Endometrial microvascular endothelial cells (primary cell): ENCODE results near the gene LHFPL3. TPM values are rescaled to one million over a fixed set of nuclear protein-coding genes. Genes with fewer than 3 reads are reported as not detected.

Experiments used
- in situ Hi-C: cut with HindIII; loops from 2 replicates; pipeline ENCODE4 v1.10.0; 2017; ENCODE audit warnings: low sequenced_read_pairs, low pct_unique_long_range_greater_than_20kb; ENCODE audit errors: inconsistent ontology term
- total RNA-seq: library from RNA; depleted of rRNA; stranded (reverse); fragments of >200 nt; gene quantifications from one replicate; pipeline ENCODE4 v1.2.3, GENCODE V29; 2015; ENCODE audit errors: inconsistent ontology term

Gene LHFPL3
- total RNA-seq, 1 donor from 2014 or later, result not detected

DNA sequence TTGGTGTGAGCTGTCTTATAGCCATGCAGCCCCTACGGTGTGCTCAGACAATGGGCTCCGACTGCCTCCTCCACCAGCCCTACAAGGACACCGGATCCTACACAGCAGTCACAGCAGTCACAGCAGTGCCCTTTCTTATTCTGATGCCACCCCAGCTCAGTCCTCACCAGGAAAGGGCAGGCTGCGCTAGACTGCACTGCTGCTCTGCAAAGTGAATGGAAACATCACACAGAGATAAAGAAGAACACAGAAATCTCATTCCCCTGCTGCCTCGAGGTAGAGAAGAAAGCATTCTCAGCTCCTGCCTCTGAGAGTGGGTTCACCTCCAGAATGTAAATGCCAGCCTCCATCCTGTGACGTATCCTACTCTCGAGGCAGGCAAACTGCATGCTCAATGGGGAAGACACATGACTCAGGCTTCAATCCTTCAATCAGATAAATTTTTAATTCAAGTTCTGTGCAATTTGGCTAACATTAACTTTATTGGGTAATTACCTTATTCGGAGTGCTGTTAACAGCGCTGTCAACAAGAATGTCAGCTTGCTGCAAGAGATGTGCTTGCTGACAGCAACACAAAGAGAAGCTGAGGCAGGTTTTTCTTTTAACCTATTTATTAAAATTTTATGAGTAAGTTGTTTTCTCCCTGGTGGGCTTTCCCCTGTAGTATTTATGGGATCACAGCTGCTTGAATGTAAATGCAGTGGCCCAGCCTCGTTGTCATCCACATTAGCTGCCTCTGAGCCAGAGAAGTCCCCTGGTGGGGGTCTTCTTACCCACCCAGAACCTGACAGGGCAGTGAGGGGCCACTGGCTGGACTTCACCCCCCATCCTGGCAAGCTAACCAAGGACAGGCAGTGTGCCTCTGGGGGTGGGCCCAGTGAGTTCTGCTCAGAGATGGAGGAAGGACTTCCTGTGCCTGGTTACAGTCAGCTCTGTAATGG is 444.3 kb downstream of the LHFPL3 start:
- in situ Hi-C loops, result no loop called here

DNA sequence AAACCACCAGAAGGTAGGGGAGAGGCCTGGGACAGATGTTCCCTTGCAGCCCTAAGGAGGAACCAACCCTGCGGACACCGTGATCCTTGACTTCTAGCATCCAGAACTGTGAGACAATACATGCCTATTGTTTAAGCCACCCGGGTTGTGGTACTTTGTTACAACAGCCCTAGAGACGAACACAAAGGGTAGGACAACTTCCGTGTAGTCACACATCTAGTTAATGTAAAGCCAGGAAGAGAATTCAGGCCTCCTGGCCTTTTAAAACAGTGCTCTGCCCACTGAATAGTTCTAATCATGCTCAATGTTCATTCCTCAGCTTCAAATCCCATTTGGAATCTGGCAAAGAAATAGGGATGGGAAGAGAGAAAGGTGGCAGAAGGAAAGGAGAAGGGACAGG is 445.4 kb downstream of the LHFPL3 start:
- in situ Hi-C loops, result no loop called here

DNA sequence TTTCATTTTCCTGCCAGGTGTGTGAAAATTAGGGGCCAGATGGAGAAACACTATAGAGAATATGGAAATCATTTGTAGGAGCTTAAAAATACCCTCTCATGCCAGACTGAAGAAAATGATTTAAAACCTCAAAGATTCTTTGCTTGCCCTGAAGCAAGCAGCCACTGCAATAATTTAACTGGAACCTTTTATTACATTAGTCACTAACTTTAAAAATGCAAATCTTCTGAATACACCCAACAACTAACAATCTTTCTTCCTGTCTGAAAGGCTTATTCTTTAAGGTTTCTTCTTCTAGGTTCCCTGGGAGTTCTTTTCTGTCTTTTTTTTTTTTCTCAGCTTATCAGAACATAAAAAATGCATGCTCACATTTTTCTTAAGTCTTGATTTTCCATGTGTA is 447.1 kb downstream of the LHFPL3 start:
- in situ Hi-C loops, result no loop called here

DNA sequence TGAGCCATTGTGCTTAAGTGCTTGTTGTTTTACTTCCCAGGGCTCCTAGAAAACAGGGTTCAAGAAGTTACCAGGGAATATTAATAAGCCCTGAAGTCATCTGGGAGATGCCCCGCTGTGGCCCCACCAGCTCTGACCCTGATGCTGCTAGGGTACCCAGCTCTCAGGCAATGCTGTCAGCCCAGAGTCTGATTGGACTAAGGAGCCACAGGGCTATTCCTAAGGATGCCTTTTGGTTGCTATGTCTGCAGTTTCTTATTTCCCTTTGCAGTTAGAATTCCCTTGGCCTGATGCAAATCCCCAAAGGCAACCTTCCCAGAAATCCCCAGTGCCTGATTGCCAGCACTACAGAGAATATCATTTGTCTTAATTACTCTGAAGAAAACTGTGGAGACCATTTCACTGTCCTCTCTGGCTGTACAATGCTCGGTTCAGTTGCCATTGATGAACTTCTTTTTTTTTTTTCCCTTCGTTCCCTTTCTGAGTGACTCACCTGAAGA is 448.9 kb downstream of the LHFPL3 start:
- in situ Hi-C loops, result no loop called here

DNA sequence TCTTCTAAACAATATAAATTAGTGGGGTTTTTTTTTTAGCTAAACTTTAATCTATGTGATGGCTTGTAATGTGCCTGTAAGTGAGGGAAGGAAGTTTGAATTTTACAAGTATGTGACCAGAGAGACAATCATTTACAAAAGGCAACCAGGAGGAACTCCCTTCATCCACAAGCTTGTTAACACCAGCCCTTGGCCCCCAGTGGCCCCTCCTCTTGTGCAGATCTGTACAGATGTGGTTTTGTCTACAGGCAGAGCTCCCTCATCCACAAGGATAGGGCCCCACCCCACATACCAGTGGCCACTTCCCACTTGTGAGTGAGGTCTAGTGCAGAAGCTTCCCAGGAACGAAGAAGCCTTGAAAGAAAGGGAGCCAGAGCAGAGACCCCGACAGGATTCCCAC is 451.5 kb downstream of the LHFPL3 start:
- in situ Hi-C loops, result no loop called here

DNA sequence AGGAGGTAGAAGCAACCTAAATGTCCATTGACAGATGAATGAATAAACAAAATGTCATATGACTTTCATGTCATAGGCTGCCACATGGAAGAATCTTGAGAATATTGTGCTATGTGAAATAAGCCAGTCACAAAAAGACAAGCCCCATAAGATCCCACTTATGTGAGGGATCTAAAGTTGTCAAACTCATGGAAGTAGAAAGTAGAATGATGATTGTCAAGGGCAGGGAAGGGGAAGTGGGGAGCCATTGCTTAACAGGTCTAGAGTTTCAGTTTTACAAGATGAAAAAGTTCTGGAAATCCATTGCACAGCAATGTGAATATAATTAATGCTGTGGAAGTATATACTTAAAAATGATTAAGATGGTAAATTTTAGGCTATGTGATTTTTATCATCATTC is 456.3 kb downstream of the LHFPL3 start:
- in situ Hi-C loops, result no loop called here

DNA sequence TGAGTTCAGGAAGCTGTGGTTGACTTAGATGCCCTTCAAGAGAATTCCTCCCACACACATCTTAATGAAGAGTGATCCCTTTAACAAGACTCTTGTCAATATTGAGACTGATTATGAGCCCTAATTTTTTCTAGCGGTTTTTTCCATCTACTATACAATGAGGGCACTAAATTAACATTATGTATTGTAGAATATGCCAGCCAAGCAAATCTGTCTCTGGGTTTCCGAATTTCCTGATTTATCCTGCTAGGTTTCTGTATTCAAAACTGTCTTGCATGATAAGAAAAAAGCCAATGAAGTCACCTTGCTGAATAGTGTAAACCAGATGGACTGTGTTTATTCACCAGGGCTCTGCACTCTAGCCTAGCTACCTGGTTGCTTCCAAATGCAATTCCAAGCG is 461.4 kb downstream of the LHFPL3 start:
- in situ Hi-C loops, result no loop called here

DNA sequence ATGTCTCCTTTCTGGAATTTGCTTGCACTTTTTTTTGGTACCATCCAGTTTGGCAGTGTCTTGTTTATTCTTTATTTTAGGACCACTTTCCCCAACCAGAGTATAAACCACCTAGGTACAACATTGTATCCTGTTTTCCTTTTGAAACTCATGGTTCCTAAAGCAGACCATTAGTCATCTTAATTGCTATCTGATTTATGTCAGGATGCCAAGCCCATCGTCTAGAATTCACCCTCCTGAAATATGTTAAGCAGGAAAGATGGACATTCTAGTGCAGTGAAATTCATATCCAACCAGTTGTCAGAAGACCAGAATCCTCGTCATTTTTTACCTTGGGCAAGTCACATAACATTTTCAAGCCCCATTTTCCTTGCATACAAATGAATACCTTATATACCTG is 462.0 kb downstream of the LHFPL3 start:
- in situ Hi-C loops, result no loop called here

DNA sequence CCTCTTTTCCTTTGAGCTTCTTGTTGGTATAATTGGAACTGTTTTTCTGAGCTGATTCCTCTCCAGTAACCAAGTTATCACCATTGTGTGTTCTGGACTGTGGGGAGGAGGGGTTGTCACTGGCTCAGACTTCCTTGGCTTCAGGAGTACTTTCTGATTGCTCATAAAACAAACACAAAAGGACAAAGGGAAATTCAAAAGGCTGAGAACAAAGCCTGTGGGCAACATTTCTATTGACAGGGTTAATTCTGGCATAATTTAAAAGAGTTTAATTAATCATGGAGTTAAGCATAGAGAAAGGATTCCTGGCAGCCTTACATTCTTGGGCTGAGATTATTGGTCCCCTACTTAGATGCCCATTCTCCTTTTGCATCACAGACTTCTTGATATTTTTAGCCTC is 462.7 kb downstream of the LHFPL3 start:
- in situ Hi-C loops, result no loop called here

DNA sequence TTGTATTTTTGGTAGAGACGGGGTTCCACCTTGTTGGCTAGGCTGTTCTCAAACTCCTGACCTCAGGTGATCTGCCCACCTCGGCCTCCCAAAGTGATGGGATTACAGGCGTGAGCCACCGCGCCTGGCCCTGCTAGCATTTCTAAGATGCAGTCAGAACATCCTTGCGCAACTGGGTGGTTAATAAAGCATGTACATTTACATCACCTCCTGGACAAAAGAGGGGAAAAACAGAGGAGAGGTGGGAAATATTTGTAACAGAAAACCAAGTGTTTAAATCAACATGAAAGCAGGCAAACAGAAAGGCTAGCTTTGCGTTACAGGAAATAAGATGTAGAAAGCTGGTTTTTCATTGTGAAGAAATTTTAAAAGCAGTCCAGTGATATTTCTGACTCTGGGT is 464.7 kb downstream of the LHFPL3 start:
- in situ Hi-C loops, result no loop called here

DNA sequence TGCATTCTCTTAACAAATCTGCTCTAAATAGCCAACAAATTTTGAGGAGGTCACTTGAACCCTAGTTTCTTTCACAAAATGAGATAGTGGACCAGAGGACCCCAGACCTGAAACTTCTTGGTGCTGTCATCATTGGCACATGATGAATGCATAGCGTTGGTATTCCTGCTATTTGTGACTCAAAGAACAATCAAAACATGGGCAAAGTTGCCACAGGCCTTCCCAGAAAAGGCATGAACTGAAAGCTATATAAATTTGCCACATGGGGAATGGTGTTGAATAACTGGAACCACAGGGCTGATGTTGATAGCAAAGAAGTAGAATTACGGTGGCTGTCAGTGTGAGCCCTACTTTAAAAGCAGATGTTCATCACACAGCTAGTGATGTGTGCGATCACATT is 465.8 kb downstream of the LHFPL3 start:
- in situ Hi-C loops, result no loop called here

DNA sequence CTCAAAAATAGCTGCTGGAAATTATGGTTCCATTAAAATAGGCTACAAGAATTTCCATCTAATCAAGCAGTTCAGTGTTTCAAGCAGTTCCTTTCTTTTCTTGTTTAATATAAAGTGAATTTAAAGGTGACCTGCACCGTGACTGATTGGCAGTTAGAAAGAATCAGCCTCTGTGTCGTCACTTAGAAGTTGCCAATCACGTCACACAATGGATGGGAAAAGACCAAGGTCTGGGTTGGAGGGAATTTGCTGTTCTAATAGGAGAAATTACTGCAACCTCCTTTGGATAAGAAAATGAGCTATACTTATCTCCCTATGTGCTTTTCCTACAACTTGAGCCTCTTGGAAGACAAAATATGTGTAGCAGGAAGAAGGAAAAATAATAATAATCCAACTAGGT is 466.2 kb downstream of the LHFPL3 start:
- in situ Hi-C loops, result no loop called here

DNA sequence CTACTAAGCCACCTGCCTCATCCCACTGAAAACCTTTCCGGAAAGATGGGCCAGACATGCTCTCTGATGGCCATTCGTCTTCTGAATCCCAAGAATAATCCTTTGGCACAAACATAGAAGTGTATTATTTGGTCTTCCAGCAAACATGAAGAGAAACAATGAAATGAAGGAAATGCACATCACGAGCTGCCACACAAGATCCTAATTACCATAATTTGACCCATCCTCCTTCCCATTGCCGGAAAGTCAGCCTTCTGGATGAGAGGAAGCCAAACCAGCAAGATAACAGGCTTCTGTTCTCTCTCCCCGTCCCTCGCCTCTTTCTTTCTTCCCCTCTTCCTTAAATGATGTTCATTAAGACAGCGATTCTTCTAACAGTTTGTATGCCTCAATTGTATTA is 466.7 kb downstream of the LHFPL3 start:
- in situ Hi-C loops, result no loop called here

DNA sequence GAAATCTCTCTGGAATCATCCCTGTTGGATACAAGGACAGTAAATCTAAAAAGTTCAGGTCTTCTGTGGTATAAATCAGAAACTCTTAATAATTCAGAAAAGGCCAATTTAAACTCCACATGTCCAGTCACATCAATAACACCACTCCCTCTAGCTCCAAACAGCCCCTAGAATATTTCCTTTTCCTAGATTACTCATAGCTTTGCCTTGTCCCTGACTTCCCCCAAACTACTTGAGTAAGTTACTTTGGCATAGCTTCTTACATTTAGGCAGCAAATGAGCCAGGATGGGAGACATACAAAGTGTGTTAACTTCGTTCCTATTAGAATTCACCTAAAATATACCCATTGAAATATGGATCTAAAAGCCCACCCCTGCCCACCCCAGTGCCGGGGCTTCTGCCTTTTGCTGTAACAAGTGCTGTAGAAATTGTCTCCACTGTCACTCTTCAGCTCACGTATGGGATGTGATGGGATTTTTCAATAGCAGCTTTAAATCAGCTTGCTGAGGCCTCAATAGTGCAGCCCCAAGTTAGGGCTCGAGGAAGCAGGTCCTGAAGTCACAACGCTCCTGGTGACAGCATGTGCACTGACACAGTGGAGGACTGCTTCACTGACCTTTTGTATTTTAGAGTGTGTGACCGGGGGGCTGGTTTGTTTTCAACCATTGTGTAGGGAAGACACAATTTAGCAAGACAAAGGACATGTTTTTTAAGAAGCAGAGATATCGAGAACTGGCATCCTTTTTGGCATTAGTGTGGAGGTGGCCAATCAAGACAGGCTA is 467.4 kb downstream of the LHFPL3 start:
- in situ Hi-C loops, result no loop called here

DNA sequence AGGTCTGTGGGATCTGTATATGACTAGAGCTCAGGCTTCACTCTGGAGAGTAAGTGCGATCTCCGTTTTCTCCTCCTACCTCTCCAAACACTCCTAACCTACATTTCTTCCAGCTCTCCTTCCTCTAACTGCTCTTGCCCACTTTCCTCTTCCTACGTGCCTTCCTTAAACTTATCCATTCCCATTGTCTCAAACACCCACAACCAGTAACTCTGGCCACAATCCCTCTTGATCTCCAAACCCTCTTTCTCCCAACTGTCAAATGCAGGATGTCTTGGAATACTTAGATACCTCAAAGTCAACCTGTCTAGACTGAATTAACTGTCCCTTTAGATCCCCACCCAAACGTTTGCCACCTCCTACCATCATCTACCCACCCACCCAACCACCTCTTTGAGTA is 471.9 kb downstream of the LHFPL3 start:
- in situ Hi-C loops, result no loop called here

DNA sequence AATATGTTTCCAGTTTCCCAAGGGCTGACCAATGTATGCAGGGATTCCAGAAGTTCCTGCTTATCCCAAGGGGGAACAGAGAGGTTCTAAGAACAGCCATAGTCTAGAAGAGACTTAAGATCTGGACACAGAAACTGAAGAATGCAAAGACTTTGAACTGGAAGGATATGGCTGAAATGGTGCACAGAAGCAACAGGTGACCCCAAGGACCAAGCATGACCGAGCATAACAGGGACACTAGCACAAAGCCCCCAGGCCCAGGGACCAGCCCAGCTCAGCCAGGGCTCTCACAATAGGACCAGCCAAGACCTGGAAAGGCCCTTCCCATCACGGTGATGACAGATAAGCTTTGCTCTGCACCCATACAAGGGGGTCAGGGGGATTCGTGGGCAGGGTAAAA is 472.6 kb downstream of the LHFPL3 start:
- in situ Hi-C loops, result no loop called here

DNA sequence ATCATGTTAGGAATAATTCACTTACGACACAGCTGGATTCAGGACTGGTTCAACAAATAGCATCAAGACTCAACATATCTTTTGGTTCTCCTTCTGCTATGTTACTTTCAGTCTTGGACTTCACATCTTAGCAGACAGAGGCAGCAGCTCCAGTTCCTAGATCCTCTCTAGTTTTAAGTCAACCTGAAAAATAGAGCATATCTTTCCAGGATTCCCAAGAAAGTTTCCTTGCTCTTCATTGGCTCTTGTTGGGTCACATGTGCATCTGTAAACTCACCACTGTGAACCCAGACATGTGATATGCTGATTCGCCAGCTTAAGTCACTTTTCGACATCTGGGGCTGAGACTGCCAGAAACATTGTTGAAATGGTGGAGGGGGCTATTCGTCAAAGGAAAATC is 475.5 kb downstream of the LHFPL3 start:
- in situ Hi-C loops, result no loop called here

DNA sequence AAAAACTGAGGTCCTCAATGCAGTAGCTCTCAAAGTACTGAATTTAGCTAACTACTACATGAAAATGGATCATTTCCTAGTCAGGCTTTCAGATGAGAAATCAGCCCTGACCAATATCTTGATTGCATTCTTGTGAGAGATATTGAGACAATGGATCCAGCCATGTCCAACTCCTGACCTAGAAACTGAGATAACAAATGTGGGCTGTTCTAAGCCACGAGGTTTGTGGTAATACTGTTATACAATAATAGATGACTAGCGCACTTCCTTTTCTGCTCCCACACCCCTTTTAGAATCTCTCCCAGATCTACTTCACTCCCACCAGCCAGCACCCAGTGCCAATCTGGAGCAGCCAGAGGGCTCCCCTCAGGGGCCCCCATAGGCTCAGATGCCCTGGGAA is 476.3 kb downstream of the LHFPL3 start:
- in situ Hi-C loops, result no loop called here

DNA sequence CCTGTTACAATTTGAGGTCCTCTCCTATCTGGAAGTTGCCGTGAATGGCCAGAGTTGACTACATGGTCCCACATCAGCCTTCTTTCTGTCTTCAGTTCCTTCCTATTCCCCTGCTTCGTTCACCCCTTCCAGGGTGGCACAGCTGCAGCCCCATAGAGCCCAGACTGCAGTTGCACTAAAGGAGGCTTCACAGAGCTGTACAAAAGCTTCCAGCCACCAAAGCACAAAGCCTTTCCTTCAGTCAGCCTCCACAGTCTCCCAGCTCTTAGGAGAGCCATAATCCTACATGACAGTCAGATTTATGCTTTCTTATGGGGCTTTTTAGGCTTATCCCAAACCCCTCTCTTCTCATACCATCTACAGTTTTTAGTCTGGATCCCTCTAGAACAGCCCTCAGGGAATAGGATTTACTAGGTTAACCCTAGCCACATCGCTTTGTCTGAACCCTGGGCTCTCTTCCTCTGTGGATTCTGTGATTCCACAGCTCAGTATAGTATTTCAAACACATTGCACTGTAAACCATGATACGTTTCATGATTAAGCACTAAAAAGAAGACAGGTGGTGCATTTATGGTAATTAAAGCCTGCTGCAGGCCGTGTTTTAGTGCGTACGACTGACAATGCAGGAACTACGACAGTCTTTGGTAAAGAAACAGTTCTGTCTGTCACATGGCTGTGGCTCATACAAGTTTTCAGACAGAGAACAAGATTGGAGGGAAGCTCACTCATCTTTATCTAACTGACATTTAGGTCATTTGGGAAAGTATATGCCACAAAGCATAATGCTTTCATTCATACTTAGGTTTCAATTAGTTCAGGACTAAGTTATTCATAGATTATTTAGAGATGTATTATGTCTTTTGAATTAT is 477.3 kb downstream of the LHFPL3 start:
- in situ Hi-C loops, result no loop called here
